Caco-2 (cell line): ENCODE results near the gene THOC6. TPM values are rescaled to one million over a fixed set of nuclear protein-coding genes. Genes with fewer than 3 reads are reported as not detected.
"Not testable (repeated sequence)": the region's sequence is repeated elsewhere in the genome, so short reads cannot be mapped to it uniquely, and the experiment has no call there.

Experiments used
- BruUV-seq: library from RNA; stranded (reverse); fragments of 400-500 nt; replicated peaks from 2 replicates; lab custom pipeline; 2021; lab: Mats Ljungman, UMichigan
- CTCF ChIA-PET: fragments of 300-600 bp; sonication (Branson Sonifier 250); formaldehyde crosslinking; loops from one replicate; lab custom pipeline; 2022; ENCODE audit warnings: antibody characterized with exemption; lab: Charles Lee
- POLR2A ChIA-PET: fragments of 300-600 bp; sonication (Branson Sonifier 250); formaldehyde crosslinking; loops from one replicate; lab custom pipeline; 2022; ENCODE audit warnings: antibody characterized with exemption; lab: Charles Lee
- DNase-seq, 2 experiments: peaks; one replicate each; pipeline versions ENCODE4 v3.0.0 to v3.0.0-alpha.2; 2020 to 2022
- H3K27me3 ChIP-seq: replicated peaks from 2 replicates; pipeline ENCODE4 v1.6.0; 2011; ENCODE audit warnings: low read length; ENCODE audit not compliant: control insufficient read depth, insufficient read depth
- H3K36me3 ChIP-seq: 2 replicates; pipeline ENCODE4 v1.5.1; 2011; ENCODE audit warnings: low read length; ENCODE audit not compliant: control insufficient read depth, insufficient read depth
- H3K4me1 ChIP-seq: fragments of 250-450 bp; sonication (Bioruptor Pico); 2 replicates; pipeline ENCODE4 v1.5.1; 2020; ENCODE audit warnings: mild to moderate bottlenecking
- H3K4me3 ChIP-seq: 2 replicates; pipeline ENCODE4 v1.5.1; 2011; ENCODE audit warnings: low read depth, mild to moderate bottlenecking, control low read depth, low read length
- H3K9me3 ChIP-seq: fragments of 250-450 bp; sonication (Bioruptor Pico); 2 replicates; pipeline ENCODE4 v1.5.1; 2020; ENCODE audit warnings: mild to moderate bottlenecking, moderate library complexity
- H3K27ac Mint-ChIP-seq: one replicate; pipeline ENCODE4 v1.8.0; 2022; ENCODE audit warnings: mixed read lengths; ENCODE audit not compliant: unreplicated experiment
- H3K27me3 Mint-ChIP-seq: one replicate; pipeline ENCODE4 v1.8.0; 2022; ENCODE audit warnings: mixed read lengths; ENCODE audit not compliant: insufficient read depth, unreplicated experiment
- H3K36me3 Mint-ChIP-seq: one replicate; pipeline ENCODE4 v1.8.0; 2022; ENCODE audit warnings: mild to moderate bottlenecking, mixed read lengths; ENCODE audit not compliant: insufficient read depth, unreplicated experiment
- H3K4me1 Mint-ChIP-seq: one replicate; pipeline ENCODE4 v1.8.0; 2022; ENCODE audit warnings: low read depth, mixed read lengths; ENCODE audit not compliant: unreplicated experiment
- H3K4me3 Mint-ChIP-seq: one replicate; pipeline ENCODE4 v1.8.0; 2022; ENCODE audit warnings: mild to moderate bottlenecking, moderate library complexity, mixed read lengths; ENCODE audit not compliant: unreplicated experiment
- H3K9me3 Mint-ChIP-seq: one replicate; pipeline ENCODE4 v1.8.0; 2022; ENCODE audit warnings: mixed read lengths; ENCODE audit not compliant: unreplicated experiment
- intact Hi-C: fragments of 100-400 bp; cut with micrococcal nuclease; formaldehyde crosslinking; loops from one replicate; pipeline ENCODE4 v1.10.0; 2022; ENCODE audit not compliant: unreplicated experiment
- total RNA-seq: library from RNA; stranded (reverse); gene quantifications from 2 replicates; pipeline ENCODE4 v1.2.3, GENCODE V29; 2022
- TF ChIP-seq, protein P1 (sequence below), 2 experiments: fragments of 200-600 bp in 1 of 2; IDR thresholded peaks; 1 replicate in 1 of 2; 2 replicates in 1 of 2; pipeline versions ENCODE4 v1.5.1 to v1.8.0; 2011 to 2022; ENCODE audit warnings: antibody characterized with exemption in 1 of 2, control low read depth in 1 of 2, inconsistent platforms in 1 of 2, low read depth in 1 of 2, low read length in 1 of 2, mild to moderate bottlenecking in 1 of 2, moderate library complexity in 1 of 2; ENCODE audit not compliant: insufficient read depth in 1 of 2, severe bottlenecking in 1 of 2, unreplicated experiment in 1 of 2

THOC6 gene
- total RNA-seq, 1 experiment from 2014 or later = 48.0 TPM

DNA sequence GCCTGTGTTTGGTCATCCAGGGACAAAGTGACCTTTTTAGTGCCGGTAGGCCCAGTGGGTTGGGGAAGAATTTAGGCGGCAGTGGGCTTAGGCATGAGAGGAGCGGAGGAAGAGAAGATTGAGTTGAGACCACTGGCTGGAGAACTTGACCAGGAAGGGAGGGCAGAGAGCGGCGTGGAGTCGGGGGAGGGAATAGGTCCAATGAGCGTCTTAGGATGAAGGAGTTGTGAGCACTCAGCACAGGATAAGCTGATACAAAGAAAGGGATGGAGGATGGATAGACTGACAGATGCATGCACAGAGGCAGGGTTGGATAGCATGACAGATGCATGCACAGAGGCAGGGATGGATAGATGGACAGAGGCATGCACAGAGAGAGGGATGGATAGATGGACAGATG is 49.6 kb downstream of the THOC6 start:
- ChIA-PET POLR2A (no interaction called here), CTCF (no interaction called here)
- Histone ChIP-seq H3K4me1 (no peaks in the 10 kb centered on the region), H3K9me3 (no peaks in the 10 kb centered on the region), H3K27me3 (no peaks in the 10 kb centered on the region), H3K36me3 (no peaks in the 10 kb centered on the region), H3K4me3 (no peak overlapping the region)
- Mint-ChIP-seq H3K9me3 (no peaks in the 10 kb centered on the region), H3K4me3 (no peak overlapping the region), H3K4me1 (peaks cover 9% of the 10 kb centered on the region), H3K27ac (no peak overlapping the region), H3K27me3 (peaks cover 8% of the 10 kb centered on the region), H3K36me3 (peaks cover 6% of the 10 kb centered on the region)
- no peak for DNase-seq
- BruUV-seq = no TSS peak
- intact Hi-C loops = no loop called here
- TF ChIP-seq, protein P1, sequence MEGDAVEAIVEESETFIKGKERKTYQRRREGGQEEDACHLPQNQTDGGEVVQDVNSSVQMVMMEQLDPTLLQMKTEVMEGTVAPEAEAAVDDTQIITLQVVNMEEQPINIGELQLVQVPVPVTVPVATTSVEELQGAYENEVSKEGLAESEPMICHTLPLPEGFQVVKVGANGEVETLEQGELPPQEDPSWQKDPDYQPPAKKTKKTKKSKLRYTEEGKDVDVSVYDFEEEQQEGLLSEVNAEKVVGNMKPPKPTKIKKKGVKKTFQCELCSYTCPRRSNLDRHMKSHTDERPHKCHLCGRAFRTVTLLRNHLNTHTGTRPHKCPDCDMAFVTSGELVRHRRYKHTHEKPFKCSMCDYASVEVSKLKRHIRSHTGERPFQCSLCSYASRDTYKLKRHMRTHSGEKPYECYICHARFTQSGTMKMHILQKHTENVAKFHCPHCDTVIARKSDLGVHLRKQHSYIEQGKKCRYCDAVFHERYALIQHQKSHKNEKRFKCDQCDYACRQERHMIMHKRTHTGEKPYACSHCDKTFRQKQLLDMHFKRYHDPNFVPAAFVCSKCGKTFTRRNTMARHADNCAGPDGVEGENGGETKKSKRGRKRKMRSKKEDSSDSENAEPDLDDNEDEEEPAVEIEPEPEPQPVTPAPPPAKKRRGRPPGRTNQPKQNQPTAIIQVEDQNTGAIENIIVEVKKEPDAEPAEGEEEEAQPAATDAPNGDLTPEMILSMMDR (IDR thresholded peaks at IDR 0.05; ENCODE audit: insufficient read depth in 1 of 2, low read depth in 1 of 2, low read length in 1 of 2, severe bottlenecking in 1 of 2, unreplicated experiment in 1 of 2) = no peak

DNA sequence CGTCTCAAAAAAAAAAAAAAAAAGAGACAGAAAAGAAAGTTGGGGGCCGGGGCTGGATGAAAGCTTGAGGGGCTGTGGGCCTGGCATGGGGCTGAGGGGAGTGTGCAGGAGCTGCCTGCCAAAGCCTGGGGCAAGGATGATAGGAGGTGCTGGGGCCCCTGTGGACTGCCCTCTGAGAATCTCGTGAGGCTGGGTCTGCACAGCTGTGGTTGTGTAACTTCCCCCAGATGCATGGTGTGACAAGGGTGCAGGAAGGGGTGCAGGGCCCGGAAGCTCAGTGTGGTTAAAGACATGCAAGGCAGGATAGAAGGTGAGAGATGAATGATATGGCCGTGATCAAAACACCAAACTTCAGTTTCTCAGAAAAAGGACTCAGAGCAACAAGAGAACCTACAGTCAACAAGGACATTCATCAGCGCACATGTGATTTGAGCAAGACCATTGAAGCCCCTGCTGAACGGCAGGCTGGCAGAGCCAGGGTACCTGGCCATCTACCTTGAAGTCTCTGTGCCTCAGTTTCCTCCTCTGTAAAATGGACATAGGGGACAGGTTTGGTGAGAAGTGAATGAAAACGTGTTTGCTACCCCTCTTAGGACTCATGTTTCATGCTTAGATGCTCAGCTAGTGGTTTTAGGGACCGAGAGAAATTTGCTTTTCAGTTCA is 51.2 kb downstream of the THOC6 start:
- intact Hi-C loops = no loop called here

DNA sequence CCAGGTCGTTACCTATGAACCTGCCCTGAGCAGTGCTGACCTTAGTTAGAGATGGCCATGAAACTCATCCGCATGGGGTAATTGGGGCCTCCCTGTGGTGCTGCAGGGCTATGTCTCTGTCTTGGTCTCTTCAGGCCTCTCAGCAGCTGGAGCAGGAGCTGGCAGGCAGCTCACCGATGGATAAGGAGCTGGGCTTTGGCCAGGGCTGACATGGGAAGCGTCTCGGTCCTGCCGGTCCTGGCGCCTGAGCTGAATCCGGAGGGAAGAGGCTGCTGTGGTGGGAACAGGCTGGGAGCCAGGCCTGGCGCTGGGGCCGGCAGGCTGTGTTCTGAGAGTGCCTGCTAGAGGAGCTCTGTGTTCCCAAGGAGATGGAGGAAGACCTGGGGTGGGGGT is 51.7 kb downstream of the THOC6 start:
- Histone ChIP-seq H3K4me3 (no peak overlapping the region), H3K27me3 (no peaks in the 10 kb centered on the region), H3K36me3 (no peaks in the 10 kb centered on the region), H3K9me3 (no peaks in the 10 kb centered on the region), H3K4me1 (no peaks in the 10 kb centered on the region)
- ChIA-PET POLR2A (interaction anchor here (0.7 kb wide), 1 partner anchor 60 kb away, joined by 5 read pairs; no protein-coding TSS in a partner anchor), CTCF (no interaction called here)
- TF ChIP-seq, protein P1 (IDR thresholded peaks at IDR 0.05; ENCODE audit: insufficient read depth in 1 of 2, low read depth in 1 of 2, low read length in 1 of 2, severe bottlenecking in 1 of 2, unreplicated experiment in 1 of 2) = no peak
- no peak overlapping the region for H3K27ac Mint-ChIP-seq
- DNase-seq = no peak
- BruUV-seq = no TSS peak
- H3K4me3 Mint-ChIP-seq = no peak overlapping the region
- H3K4me1 Mint-ChIP-seq = peaks cover 9% of the 10 kb centered on the region
- intact Hi-C loops = no loop called here
- peaks cover 13% of the 10 kb centered on the region for H3K27me3 Mint-ChIP-seq
- peaks cover 6% of the 10 kb centered on the region for H3K36me3 Mint-ChIP-seq
- H3K9me3 Mint-ChIP-seq = no peaks in the 10 kb centered on the region

More for the DNA sequence above, 51.2 kb downstream of the THOC6 start:
- Mint-ChIP-seq H3K4me3 (no peak overlapping the region), H3K27ac (no peak overlapping the region), H3K36me3 (peaks cover 6% of the 10 kb centered on the region), H3K27me3 (peaks cover 12% of the 10 kb centered on the region), H3K4me1 (peaks cover 9% of the 10 kb centered on the region), H3K9me3 (no peaks in the 10 kb centered on the region)
- H3K36me3 ChIP-seq = no peaks in the 10 kb centered on the region
- CTCF ChIA-PET = interaction anchor here (0.6 to 0.7 kb wide), 3 partner anchors 23 to 83 kb away, joined by 3 to 12 read pairs (median 3); no protein-coding TSS in a partner anchor
- POLR2A ChIA-PET = interaction anchor here (0.6 to 0.7 kb wide), 3 partner anchors 43 to 60 kb away, joined by 4 to 12 read pairs (median 5); no protein-coding TSS in a partner anchor
- H3K4me1 ChIP-seq = no peaks in the 10 kb centered on the region
- no peaks in the 10 kb centered on the region for H3K27me3 ChIP-seq
- DNase-seq = no peak
- no peak overlapping the region for H3K4me3 ChIP-seq
- no peaks in the 10 kb centered on the region for H3K9me3 ChIP-seq
- TF ChIP-seq, protein P1 (IDR thresholded peaks at IDR 0.05; ENCODE audit: insufficient read depth in 1 of 2, low read depth in 1 of 2, low read length in 1 of 2, severe bottlenecking in 1 of 2, unreplicated experiment in 1 of 2) = no peak
- BruUV-seq = no TSS peak

DNA sequence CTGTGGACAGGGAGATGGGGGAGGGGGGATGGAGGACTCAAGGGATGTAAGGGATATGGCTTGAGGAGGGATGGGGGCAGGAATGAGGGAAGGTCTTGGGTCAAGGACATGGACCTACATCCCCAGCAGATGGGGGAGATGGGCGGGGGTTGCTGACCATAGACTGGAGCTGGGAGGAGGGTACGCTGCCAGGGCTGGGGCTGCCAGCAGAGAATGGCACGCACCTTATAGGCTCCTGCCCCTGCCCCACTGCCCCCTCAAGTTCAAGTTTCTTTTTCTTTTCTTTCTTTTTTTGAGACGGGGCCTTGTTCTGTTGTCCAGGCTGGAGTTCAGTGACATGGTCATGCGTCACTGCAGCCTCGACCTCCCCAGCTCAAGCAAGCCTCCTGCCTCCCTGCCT is 52.1 kb downstream of the THOC6 start:
- H3K36me3 ChIP-seq, H3K27ac Mint-ChIP-seq, H3K9me3 Mint-ChIP-seq, H3K4me1 Mint-ChIP-seq, H3K4me3 Mint-ChIP-seq, DNase-seq, POLR2A ChIA-PET, H3K27me3 ChIP-seq, CTCF ChIA-PET, H3K4me3 ChIP-seq, intact Hi-C loops, BruUV-seq, H3K9me3 ChIP-seq, H3K4me1 ChIP-seq, H3K36me3 Mint-ChIP-seq: not testable (repeated sequence)
- H3K27me3 Mint-ChIP-seq = peaks cover 13% of the 10 kb centered on the region
